OCI-LY3 (cell line): ENCODE results near the gene UNC93B1.

Experiments
- H2AFZ ChIP-seq: fragments of 200-600, 300-600 bp; shearing (Covaris generic); 2 replicates; pipeline ENCODE4 v1.6.0; 2014; ENCODE audit warnings: antibody characterized with exemption, low read depth, low read length
- H3K27ac ChIP-seq: fragments of 200-600, 300-600 bp; sonication (generic); 2 replicates; pipeline ENCODE4 v1.5.1; 2014; ENCODE audit warnings: mild to moderate bottlenecking, low read length, moderate library complexity, mixed read lengths
- H3K27me3 ChIP-seq: fragments of 200-600, 300-600 bp; sonication (generic); 2 replicates; pipeline ENCODE4 v1.6.1; 2014; ENCODE audit warnings: low read depth, low read length, mixed read lengths
- H3K36me3 ChIP-seq: fragments of 200-600, 300-600 bp; sonication (generic); replicated peaks from 2 replicates; pipeline ENCODE3; 2014; ENCODE audit warnings: low read depth, low read length, mixed read lengths
- H3K4me1 ChIP-seq: fragments of 300-600, 200-600 bp; sonication (generic); 2 replicates; pipeline ENCODE4 v1.6.1; 2014; ENCODE audit warnings: low read length, mixed read lengths
- H3K4me2 ChIP-seq: fragments of 200-600, 300-600 bp; sonication (generic); 2 replicates; pipeline ENCODE4 v1.6.1; 2014; ENCODE audit warnings: low read length, mixed read lengths
- H3K4me3 ChIP-seq: fragments of 300-600, 200-600 bp; sonication (generic); 2 replicates; pipeline ENCODE4 v1.5.1; 2014; ENCODE audit warnings: antibody characterized with exemption, mild to moderate bottlenecking, low read length, moderate library complexity
- H3K79me2 ChIP-seq: fragments of 300-600, 200-600 bp; shearing (Covaris generic); 2 replicates; pipeline ENCODE4 v1.6.1; 2014; ENCODE audit warnings: mild to moderate bottlenecking, low read length, mixed read lengths
- H3K9ac ChIP-seq: fragments of 300-600, 200-600 bp; shearing (Covaris generic); 2 replicates; pipeline ENCODE4 v1.6.0; 2014; ENCODE audit warnings: mild to moderate bottlenecking, low read length, moderate library complexity
- H3K9me3 ChIP-seq: fragments of 200-600, 300-600 bp; shearing (Covaris generic); 2 replicates; pipeline ENCODE4 v1.6.1; 2014; ENCODE audit warnings: low read length, mixed read lengths; ENCODE audit not compliant: insufficient read depth
- H4K20me1 ChIP-seq: fragments of 200-600, 300-600 bp; sonication (generic); 2 replicates; pipeline ENCODE4 v1.6.1; 2016; ENCODE audit warnings: low read length, mixed read lengths; ENCODE audit not compliant: insufficient read depth
- CTCF ChIP-seq: fragments of 200-600, 300-600 bp; sonication (generic); IDR thresholded peaks from 2 replicates; pipeline ENCODE4 v1.5.1; 2014; ENCODE audit warnings: antibody characterized with exemption, low read length, low read depth
- EZH2phosphoT487 ChIP-seq: fragments of 200-600 bp; shearing (Covaris generic); IDR thresholded peaks from 2 replicates; pipeline ENCODE4 v1.6.1; 2018; ENCODE audit warnings: antibody characterized with exemption, mixed run types, low read depth

Gene UNC93B1

GRCh38 chr11:68009391-68010089 is 5.6 kb upstream of the UNC93B1 start:
- Histone ChIP-seq H3K36me3 (no peaks in the 10 kb centered on the region), H3K79me2 (peaks cover 4% of the 10 kb centered on the region; the same call in 1 of the 2 replicates), H3K4me3 (peak overlapping the region; percentile 63), H3K27me3 (no peaks in the 10 kb centered on the region), H3K4me2 (peak overlapping the region; percentile 70), H3K9ac (peak overlapping the region; percentile 26), H2AFZ (peak overlapping the region; percentile 86; the same call in 1 of the 2 replicates), H3K4me1 (peaks cover 43% of the 10 kb centered on the region), H3K27ac (peak overlapping the region; percentile 4; the same call in 1 of the 2 replicates), H3K9me3 (no peaks in the 10 kb centered on the region), H4K20me1 (no peaks in the 10 kb centered on the region)
- TF ChIP-seq EZH2phosphoT487, result no peak
- TF ChIP-seq CTCF, result peak; percentile 55

GRCh38 chr11:68008381-68009337 is 4.8 kb upstream of the UNC93B1 start:
- H2AFZ ChIP-seq, result peak overlapping the region; percentile 86; the same call in 1 of the 2 replicates
- TF ChIP-seq EZH2phosphoT487, result no peak
- no peak for TF ChIP-seq CTCF
- H3K36me3 ChIP-seq, result no peaks in the 10 kb centered on the region
- no peaks in the 10 kb centered on the region for H4K20me1 ChIP-seq
- peaks cover 47% of the 10 kb centered on the region for H3K4me1 ChIP-seq
- peak overlapping the region; percentile 70 for H3K4me2 ChIP-seq
- peak overlapping the region; percentile 63 for H3K4me3 ChIP-seq
- peaks cover 8% of the 10 kb centered on the region; the same call in 1 of the 2 replicates for H3K79me2 ChIP-seq
- H3K27me3 ChIP-seq, result no peaks in the 10 kb centered on the region
- H3K9ac ChIP-seq, result peak overlapping the region; percentile 26; the same call in 1 of the 2 replicates
- H3K9me3 ChIP-seq, result no peaks in the 10 kb centered on the region
- peak overlapping the region; percentile 4; the same call in 1 of the 2 replicates for H3K27ac ChIP-seq

GRCh38 chr11:68007498-68008380 is 3.8 kb upstream of the UNC93B1 start:
- peaks cover 2% of the 10 kb centered on the region for H3K36me3 ChIP-seq
- TF ChIP-seq CTCF (no peak), EZH2phosphoT487 (no peak)
- H2AFZ ChIP-seq, result peak overlapping the region; percentile 86; the same call in 1 of the 2 replicates
- peak overlapping the region; percentile 26; the same call in 1 of the 2 replicates for H3K9ac ChIP-seq
- no peaks in the 10 kb centered on the region for H3K9me3 ChIP-seq
- H3K4me1 ChIP-seq, result peaks cover 50% of the 10 kb centered on the region
- H3K4me3 ChIP-seq, result peak overlapping the region; percentile 63; the same call in 1 of the 2 replicates
- no peak overlapping the region for H3K27ac ChIP-seq
- peaks cover 16% of the 10 kb centered on the region for H3K79me2 ChIP-seq
- H4K20me1 ChIP-seq, result no peaks in the 10 kb centered on the region
- H3K4me2 ChIP-seq, result peak overlapping the region; percentile 70
- no peaks in the 10 kb centered on the region for H3K27me3 ChIP-seq
